T-helper 2 cell treated with Interferon-gamma antibody and Interleukin-4, amounts not matched to agents 100 ng/mL and 5 ng/mL, for 36 hours (primary cell): ENCODE measurements around the gene CORO1C. TPM values are rescaled to one million over a fixed set of nuclear protein-coding genes. Genes with fewer than 3 reads are reported as not detected.

ENCODE experiments used
- intact Hi-C: fragments of 100-400 bp; cut with micrococcal nuclease; formaldehyde crosslinking; loops from one replicate; pipeline ENCODE4 v1.15.1; 2023
- total RNA-seq: library from RNA; stranded (reverse); gene quantifications from 2 replicates; pipeline ENCODE4 v1.2.3, GENCODE V29; 2022

Gene CORO1C
- total RNA-seq, 1 donor from 2014 or later, result 47.7 TPM

GRCh38 chr12:108605690-108606406 lies 125.5 kb downstream of the CORO1C start:
- intact Hi-C loops, result no loop called here

DNA sequence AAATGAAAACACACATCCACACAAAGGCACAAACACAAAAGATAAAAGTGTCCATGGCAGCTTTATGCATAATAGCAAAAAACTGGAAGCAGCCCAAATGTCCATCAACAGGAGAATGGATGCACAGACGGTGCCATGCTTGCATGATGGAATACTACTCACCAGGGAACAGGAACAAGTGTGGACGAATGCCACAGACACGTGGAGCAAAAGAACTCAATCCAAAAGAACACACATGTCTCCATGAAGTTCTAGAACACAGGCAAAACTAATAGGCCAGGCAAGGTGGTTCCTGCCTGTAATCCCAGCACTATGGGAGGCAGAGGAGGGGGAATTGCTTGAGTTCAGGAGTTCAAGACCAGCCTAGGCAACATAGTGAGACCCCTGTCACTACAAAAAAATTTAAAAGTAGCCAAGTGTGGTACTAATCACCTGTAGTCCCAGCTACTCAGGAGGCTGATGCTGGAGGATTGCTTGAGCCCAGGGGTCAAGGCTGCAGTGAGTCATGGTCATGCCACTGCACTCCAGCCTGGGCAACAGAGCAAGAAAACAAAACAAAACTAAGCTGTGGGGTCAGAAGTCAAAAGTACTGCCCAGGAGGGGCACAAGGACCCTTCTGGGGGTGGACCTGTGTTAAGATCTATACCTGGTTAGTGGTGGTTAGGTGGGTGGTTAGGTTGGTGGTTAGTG lies 126.2 kb downstream of the CORO1C start:
- intact Hi-C loops, result no loop called here

- intact Hi-C loops, result no loop called here
Measured at GRCh38 chr12:108604208-108604941, 126.9 kb downstream of the CORO1C start.

DNA sequence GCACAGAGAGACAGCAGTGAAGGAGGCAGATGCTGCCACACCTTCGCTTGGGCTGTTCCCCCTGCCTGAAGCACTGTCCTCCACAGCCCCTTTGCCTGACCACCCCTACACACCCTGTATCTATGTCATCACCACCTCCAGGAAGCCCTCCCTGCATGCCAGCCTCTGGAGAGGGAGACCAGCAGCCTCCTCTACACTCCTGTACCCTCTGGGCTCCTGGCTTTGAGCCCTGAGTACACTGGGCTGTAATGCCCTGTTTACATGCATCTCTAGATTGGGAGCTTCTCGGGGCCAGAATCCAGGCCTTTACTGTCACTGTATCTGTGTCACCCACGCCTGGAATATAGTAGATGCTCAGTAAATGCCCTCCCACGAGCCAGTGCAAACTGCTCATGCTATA lies 127.6 kb downstream of the CORO1C start:
- intact Hi-C loops, result no loop called here

GRCh38 chr12:108602976-108603704 lies 128.2 kb downstream of the CORO1C start:
- intact Hi-C loops, result no loop called here

DNA sequence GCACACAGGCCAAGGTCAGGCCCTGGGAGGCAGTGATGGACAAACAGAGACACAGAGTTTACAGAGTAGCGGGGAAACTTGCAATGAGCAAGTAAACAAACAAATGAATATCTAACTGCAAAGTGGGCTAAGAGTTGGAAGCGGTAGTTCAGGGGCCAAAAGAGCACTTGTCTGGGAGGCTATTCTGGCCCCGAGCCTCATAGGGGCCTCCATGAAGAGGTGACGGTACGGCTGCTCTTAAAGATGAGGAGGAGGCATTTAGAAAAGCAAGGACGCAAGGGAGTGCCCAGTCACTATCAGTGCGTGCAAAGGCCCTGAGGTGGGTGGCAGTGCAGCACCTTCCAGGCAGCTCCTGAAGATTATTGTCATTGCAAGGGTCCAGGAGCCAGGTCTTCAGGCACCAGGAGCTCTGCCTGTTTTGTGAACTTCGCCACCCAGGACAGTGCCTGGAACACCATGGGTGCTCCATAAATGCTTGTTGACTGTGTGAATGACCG lies 129.1 kb downstream of the CORO1C start:
- intact Hi-C loops, result no loop called here

DNA sequence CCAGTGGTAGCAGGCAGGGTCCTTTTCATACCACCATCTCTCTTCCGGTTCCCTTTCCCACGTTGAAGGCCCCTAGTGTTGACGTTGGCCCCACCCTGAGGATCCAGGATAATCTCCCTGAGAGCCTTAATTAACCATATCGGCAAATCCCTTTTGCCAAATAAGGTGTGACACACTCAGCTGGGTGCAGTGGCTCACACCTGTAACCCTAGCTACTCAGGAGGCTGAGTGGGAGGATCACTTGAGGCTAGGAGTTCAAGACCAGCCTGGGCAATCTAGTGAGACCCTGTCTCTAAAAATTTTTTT lies 130.7 kb downstream of the CORO1C start:
- intact Hi-C loops, result no loop called here

DNA sequence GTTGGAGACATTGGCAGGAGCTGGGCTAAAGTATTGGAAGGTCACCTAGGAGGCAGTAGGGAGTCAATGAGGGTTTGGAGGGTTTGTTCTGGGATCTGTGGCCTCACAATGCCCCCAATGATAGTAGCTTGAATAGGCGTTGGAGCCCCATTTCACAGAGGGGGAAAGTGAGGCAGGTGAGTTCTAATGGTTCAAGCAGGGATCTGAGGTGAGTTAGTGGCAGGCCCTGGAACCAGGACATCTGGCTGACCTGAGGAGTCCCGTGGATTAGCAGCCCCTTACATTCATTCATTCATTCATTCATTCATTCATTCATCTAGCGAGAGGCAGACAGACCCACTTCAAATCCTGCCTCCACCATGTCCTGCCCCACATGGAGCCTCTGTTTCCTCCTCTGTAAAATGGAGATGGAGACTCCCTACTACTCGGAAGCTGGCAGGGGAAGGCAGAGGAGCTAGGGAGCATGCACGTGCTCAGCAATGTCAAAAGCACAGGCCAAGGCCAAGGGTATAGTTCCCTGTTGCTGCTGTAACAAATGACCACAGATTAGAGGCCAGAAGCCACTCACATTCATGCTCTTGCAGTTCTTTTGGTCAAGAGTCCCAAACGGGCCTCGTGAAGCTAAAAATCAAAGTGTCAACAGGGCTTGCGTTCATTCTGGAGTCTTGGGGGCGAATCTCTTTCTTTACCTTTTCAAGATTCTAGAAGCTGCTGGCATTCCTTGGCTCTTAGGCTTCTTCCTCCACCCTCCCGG lies 131.2 kb downstream of the CORO1C start:
- intact Hi-C loops, result no loop called here

GRCh38 chr12:108599541-108599940 lies 131.8 kb downstream of the CORO1C start:
- intact Hi-C loops, result no loop called here

- intact Hi-C loops, result no loop called here
Measured at GRCh38 chr12:108598553-108599250, 132.6 kb downstream of the CORO1C start.

DNA sequence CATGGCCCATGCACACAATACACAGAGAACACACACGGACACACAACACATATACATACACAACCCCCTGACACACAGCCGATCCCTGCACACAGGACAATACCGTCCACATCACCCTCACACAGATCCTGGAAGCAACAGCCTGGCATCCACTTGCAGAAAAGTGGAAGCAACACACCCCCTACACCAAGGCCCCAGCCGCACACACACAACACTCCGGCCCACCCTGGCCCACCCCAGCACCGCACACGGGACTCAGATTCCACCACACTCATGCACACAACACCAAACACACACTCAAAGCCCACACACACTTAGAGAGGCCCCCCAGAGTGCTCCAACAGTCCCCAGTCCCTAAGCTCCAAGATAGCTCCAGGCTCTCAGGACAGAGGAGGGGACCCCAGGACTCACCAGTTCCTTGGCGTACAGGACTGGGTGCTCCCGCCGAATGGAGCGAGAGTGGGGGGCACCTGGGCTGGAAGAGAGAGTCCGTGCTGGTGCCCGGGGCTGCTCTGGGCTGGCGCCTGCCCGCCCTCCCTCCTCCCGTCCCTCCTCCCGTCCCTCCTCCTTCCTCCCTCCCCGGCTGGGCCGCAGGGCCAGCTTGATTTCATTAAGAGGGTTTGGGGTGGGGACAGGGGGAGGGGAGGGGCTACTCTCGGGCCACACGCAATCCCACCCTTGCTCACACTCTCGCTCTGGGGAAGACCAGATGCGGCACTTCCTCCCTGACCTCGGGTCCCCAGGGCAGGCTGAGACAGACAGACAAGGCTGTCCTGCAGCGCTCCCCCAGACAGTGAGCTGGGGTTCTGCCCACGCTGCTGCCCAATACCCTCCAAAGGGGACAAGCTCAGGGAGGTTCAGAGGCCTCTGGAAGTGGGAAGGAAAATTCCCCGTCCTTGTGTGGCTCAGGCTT lies 133.5 kb downstream of the CORO1C start, which contains the start of gene TMEM119:
Gene TMEM119 (minus strand): TSS at position 526 of the 913 bp plus-strand sequence. CDS start 5,701 bp downstream, outside the sequence.
- intact Hi-C loops, result no loop called here

- intact Hi-C loops, result no loop called here
Measured at GRCh38 chr12:108596854-108597558, 134.3 kb downstream of the CORO1C start.

GRCh38 chr12:108595711-108596647 lies 135.3 kb downstream of the CORO1C start:
- intact Hi-C loops, result no loop called here
